Measurements from ENCODE around the gene MRTFA.

- TF ChIP-seq POLR2A (IDR thresholded peaks at IDR 0.05): no peak
- no peak for TF ChIP-seq CTCF (IDR thresholded peaks at IDR 0.05)
These were observed 252.6 kb downstream of the MRTFA start for GRCh38 chr22:40383905-40384304.

All from lower leg skin (tissue), 3 donors.